ENCODE data around the gene RELN. TPM values are rescaled to one million over a fixed set of nuclear protein-coding genes. Genes with fewer than 3 reads are reported as not detected.

Gene RELN
- total RNA-seq, 1 donor from 2014 or later = 5.4 TPM

GRCh38 chr7:103866919-103867318 lies 122.5 kb downstream of the RELN start:
- peaks cover 15% of the 10 kb centered on the region for H3K4me1 Mint-ChIP-seq (ENCODE audit: low read depth)
- no peak for TF ChIP-seq CTCF (IDR thresholded peaks at IDR 0.05; ENCODE audit: unreplicated experiment)
- DNase-seq (ENCODE audit: low spot score, unreplicated experiment) = no peak
- H3K36me3 Mint-ChIP-seq (ENCODE audit: insufficient read depth) = no peaks in the 10 kb centered on the region
- H3K27ac Mint-ChIP-seq = no peak overlapping the region
- H3K9me3 Mint-ChIP-seq (ENCODE audit: low read depth) = no peaks in the 10 kb centered on the region
- peak overlapping the region; percentile 9 for H3K4me3 Mint-ChIP-seq (ENCODE audit: low read depth)
- peaks cover 29% of the 10 kb centered on the region for H3K27me3 Mint-ChIP-seq

GRCh38 chr7:103865442-103865841 lies 124.0 kb downstream of the RELN start:
- no peak for TF ChIP-seq CTCF (IDR thresholded peaks at IDR 0.05; ENCODE audit: unreplicated experiment)
- no peaks in the 10 kb centered on the region for H3K9me3 Mint-ChIP-seq (ENCODE audit: low read depth)
- no peak for DNase-seq (ENCODE audit: low spot score, unreplicated experiment)
- no peaks in the 10 kb centered on the region for H3K36me3 Mint-ChIP-seq (ENCODE audit: insufficient read depth)
- no peak overlapping the region for H3K27ac Mint-ChIP-seq
- peaks cover 15% of the 10 kb centered on the region for H3K4me1 Mint-ChIP-seq (ENCODE audit: low read depth)
- no peak overlapping the region for H3K4me3 Mint-ChIP-seq (ENCODE audit: low read depth)
- peaks cover 31% of the 10 kb centered on the region for H3K27me3 Mint-ChIP-seq

DNA sequence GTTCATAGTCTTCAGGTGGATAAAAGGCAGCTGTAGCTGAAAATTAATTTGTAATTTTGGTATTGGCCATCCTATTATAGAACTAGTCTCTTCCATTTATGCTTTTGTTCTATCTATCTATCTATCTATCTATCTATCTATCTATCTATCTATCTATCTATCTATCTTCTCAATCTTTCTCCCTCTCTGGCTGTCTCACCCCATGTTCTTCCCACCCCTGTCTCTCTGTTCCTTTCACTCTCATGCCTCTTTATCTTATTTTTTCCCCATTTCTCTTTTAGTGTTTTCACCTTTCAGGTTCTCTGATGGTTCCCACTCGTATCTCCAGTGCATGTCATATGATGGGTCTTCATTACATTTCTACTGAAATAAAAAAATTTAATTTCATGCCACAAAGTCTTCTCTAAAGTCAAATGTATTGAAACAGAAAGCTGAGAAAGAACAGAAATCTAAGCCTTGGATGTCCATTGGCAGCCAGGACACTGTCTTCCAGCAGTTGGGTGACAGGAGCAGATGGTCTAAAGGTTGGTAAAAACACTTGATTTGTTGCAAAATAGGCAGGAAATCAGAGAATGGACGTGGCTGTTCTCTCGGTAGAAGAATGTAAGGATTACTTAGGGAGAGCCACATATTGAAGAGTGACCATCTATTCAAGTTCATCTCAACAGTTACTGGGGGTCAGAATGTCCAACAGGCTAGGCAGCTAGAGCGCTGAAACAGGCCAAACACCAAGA lies 127.0 kb downstream of the RELN start:
- no peak for TF ChIP-seq CTCF (IDR thresholded peaks at IDR 0.05; ENCODE audit: unreplicated experiment)
- Mint-ChIP-seq H3K9me3 (ENCODE audit: low read depth) (no peaks in the 10 kb centered on the region), H3K27ac (no peak overlapping the region), H3K4me1 (ENCODE audit: low read depth) (peaks cover 10% of the 10 kb centered on the region), H3K27me3 (peaks cover 35% of the 10 kb centered on the region), H3K4me3 (ENCODE audit: low read depth) (no peak overlapping the region), H3K36me3 (ENCODE audit: insufficient read depth) (no peaks in the 10 kb centered on the region)
- DNase-seq (ENCODE audit: low spot score, unreplicated experiment) = no peak

GRCh38 chr7:103859709-103860108 lies 129.7 kb downstream of the RELN start:
- DNase-seq (ENCODE audit: low spot score, unreplicated experiment) = no peak
- Mint-ChIP-seq H3K4me1 (ENCODE audit: low read depth) (peaks cover 3% of the 10 kb centered on the region), H3K36me3 (ENCODE audit: insufficient read depth) (no peaks in the 10 kb centered on the region), H3K4me3 (ENCODE audit: low read depth) (no peak overlapping the region), H3K9me3 (ENCODE audit: low read depth) (no peaks in the 10 kb centered on the region), H3K27me3 (peaks cover 45% of the 10 kb centered on the region), H3K27ac (no peak overlapping the region)
- no peak for TF ChIP-seq CTCF (IDR thresholded peaks at IDR 0.05; ENCODE audit: unreplicated experiment)

- TF ChIP-seq CTCF (IDR thresholded peaks at IDR 0.05; ENCODE audit: unreplicated experiment) = no peak
- Mint-ChIP-seq H3K9me3 (ENCODE audit: low read depth) (no peaks in the 10 kb centered on the region), H3K4me1 (ENCODE audit: low read depth) (peaks cover 1% of the 10 kb centered on the region), H3K27ac (no peak overlapping the region), H3K36me3 (ENCODE audit: insufficient read depth) (no peaks in the 10 kb centered on the region), H3K27me3 (peaks cover 39% of the 10 kb centered on the region), H3K4me3 (ENCODE audit: low read depth) (no peak overlapping the region)
- DNase-seq (ENCODE audit: low spot score, unreplicated experiment) = no peak
Measured at GRCh38 chr7:103857435-103857834, 132.0 kb downstream of the RELN start.

Measured in progenitor cell of endocrine pancreas (in vitro differentiated cells).